Measurements from ENCODE around the gene LCN6.
A peak's percentile ranks its signal among the peaks of the same experiment; 100 is the strongest.
"Not testable (repeated sequence)": the region's sequence is repeated elsewhere in the genome, so short reads cannot be mapped to it uniquely, and the experiment has no call there.

Gene LCN6

DNA sequence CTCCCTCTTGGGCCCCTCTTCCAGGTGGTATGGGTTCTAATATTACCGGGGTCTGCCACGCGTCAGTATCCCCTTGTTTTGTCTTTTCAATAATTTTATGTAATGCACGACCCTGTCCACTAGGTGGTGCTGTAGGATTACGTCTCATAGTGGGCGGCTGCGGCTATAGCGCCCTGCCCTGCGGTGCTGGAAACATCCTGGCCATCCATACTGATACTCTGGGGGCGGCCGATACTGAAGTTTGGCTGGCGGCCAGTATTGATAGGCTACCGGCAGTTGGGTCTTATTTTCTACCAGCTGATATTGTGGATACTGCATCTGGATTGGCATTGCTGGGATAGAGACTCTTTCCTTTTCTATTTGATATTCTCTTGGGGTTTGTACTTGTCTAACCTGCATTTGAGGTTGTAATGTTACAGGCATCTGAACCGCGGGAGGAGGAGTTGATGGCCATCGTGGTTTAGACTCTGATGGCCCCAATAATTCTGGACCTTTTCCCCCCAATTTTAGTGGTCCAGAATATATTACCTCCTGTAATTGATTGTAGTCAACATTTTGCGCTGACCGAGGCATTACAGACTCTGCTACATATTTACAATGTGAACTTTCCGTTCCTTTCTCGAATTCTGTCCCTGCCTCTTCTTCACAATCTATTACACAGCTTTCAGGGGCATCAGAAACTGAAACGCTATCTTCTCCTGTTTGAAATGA is 39.5 kb upstream of the LCN6 start:
- peak; percentile 89 to 91 for DNase-seq
- TF ChIP-seq GATA1 (IDR thresholded peaks at IDR 0.05; ENCODE audit: low read depth, low read length) = no peak
- no peak for TF ChIP-seq POLR2A (IDR thresholded peaks at IDR 0.05; ENCODE audit: low read length)

DNA sequence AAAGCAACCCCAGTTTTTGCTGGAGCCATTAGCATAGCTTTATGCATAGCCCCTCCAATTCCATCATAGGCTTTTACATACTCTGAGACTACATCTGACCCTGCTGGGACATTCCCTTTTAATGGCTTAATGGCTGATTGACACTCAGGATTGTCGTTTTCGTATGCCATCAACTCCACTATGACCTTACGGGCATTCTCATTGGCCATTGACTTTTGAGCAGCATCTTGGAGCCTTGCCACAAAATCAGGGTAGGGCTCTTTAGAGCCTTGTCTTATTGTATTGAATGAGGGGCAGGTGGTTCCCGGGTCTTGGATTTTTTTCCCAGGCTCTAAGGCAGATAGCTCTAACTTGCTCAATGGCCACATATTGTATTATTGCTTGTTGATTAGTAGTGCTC is 38.7 kb upstream of the LCN6 start:
- not testable (repeated sequence) for DNase-seq

- DNase-seq = no peak
- TF ChIP-seq POLR2A (IDR thresholded peaks at IDR 0.05; ENCODE audit: low read length) (no peak), GATA1 (IDR thresholded peaks at IDR 0.05; ENCODE audit: low read depth, low read length) (no peak)
Observed at GRCh38 chr9:136786451-136786850, 38.1 kb upstream of the LCN6 start.

DNA sequence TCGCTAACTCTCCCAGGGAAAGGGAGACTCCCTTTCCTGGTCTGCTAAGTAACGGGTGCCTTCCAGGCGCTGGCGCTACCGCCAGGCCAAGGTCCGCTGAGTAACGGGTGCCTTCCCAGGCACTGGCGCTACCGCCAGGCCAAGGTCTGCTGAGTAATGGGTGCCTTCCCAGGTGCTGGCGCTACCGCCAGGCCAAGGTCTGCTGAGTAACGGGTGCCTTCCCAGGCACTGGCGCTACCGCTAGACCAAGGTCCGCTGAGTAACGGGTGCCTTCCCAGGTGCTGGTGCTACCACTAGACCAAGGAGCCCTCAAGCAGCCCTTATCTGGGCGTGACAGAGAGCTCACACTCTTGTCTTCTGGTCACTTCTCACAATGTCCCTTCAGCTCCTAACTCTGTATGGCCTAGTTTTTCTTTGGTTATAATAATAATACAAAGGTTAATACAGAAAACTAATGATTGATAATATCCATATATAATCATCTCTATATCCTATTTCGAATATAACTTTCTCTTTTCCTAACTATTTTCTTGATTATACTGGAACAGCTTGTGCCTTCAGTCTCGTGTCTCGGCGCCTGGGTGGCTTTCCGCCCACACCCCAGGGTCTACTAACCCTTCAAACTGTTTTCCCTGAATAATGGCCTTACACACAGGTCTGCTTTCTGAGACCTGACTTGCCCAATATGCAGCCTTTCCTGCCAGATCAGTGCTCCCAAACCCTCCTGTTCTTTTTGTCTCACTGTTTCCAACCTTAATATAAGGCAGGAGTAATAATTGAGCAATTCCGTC is 37.4 kb upstream of the LCN6 start:
- DNase-seq = peak in 1 of 2 experiments; percentile 41

DNA sequence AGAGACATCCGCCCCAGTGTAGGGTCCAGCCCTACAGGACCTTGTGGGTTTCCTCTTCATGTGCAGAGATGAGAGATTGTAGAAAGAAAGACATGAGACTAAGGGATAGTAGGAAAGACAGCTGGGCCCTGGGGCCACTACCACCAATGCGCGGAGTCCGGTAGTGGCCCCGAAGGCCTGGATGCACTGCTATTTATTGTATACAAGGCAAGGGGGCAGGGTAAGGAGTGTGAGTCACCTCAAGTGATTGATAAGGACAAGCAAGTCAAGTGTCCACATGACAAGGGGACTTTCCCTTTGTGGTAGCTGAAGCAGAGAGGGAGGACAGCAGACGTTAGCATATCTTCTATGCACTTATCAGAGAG is 36.7 kb upstream of the LCN6 start:
- DNase-seq = peak; percentile 75 to 88
- no peak for TF ChIP-seq GATA1 (IDR thresholded peaks at IDR 0.05; ENCODE audit: low read depth, low read length)
- TF ChIP-seq POLR2A (IDR thresholded peaks at IDR 0.05; ENCODE audit: low read length) = peak; percentile 49

DNA sequence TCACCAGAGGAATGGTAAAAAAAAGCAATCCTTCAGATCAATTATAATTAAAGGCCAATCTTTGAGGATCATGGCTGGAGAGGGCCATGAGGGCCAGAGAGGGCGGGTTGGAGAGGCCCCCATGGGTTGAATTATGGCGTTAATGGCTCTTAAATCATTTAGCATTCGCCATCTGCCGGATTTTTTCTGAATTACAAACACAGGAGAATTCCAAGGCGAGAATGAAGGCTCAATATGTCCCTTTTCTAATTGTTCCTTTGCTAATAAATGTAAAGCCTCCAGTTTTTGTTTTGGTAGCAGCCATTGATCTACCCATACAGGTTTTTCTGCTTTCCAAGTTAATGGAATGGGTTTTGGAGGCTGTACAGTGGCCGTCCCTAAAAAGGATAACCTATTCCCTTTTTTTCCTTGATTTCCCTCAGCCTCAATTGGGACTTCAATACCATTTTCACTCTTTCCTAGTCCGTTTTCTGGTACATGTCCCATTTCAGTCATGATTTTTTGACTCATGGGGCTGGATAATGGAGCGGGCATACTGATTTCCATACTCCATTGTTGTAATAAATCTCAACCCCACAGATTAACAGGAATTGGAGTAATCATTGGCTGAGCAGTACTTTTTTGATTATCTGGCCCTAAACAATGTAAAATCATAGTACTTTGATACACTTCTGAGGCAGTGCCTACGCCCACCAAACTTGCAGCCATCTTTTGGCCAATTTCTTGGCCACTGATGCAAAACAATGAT is 36.1 kb upstream of the LCN6 start:
- TF ChIP-seq GATA1 (IDR thresholded peaks at IDR 0.05; ENCODE audit: low read depth, low read length) (no peak), POLR2A (IDR thresholded peaks at IDR 0.05; ENCODE audit: low read length) (no peak)
- peak; percentile 69 to 71 for DNase-seq

DNA sequence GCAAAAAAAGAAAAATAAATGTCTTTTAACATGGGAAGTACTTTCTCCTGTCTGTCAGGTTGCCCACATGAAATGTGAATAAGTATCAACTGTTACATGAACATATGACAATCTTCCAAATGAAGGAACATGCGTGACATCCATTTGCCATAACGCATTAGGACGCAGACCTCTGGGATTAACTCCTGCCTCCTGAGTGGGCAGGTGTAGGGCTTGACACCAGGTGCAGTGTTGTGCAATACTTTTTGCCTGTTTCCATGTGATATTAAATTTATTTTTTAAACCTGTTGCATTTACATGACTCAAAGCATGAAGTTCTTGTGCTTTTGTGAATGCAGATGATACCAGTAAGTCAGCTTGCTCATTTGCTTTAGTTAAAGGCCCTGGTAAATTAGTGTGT is 34.1 kb upstream of the LCN6 start:
- no peak for TF ChIP-seq POLR2A (IDR thresholded peaks at IDR 0.05; ENCODE audit: low read length)
- TF ChIP-seq GATA1 (IDR thresholded peaks at IDR 0.05; ENCODE audit: low read depth, low read length) = no peak
- no peak for DNase-seq

DNA sequence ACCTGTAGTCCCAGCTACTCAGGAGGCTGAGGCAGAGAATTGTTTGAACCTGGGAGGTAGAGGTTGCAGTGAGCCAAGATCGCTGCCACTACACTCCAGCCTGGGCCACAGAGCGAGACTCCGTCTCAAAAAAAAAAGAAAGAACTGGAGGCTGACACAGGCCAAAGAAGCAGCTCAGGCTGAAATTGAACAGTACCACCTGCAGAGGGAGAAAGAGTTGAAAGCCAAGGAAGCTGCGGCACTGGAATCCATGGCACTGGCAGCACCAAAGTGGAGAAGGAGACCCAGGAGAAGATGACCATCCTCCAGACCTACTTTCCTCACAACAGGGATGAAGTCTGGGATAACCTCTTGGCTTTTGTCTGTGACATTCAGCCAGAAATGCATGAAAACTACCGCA is 31.5 kb upstream of the LCN6 start:
- no peak for DNase-seq

GRCh38 chr9:136777359-136777758 is 29.0 kb upstream of the LCN6 start:
- TF ChIP-seq POLR2A (IDR thresholded peaks at IDR 0.05; ENCODE audit: low read length) = no peak
- no peak for TF ChIP-seq GATA1 (IDR thresholded peaks at IDR 0.05; ENCODE audit: low read depth, low read length)
- DNase-seq = no peak

More for the DNA sequence above, 31.5 kb upstream of the LCN6 start:
- TF ChIP-seq POLR2A (IDR thresholded peaks at IDR 0.05; ENCODE audit: low read length) (no peak), GATA1 (IDR thresholded peaks at IDR 0.05; ENCODE audit: low read depth, low read length) (no peak)

- TF ChIP-seq POLR2A (IDR thresholded peaks at IDR 0.05; ENCODE audit: low read length) (no peak), GATA1 (IDR thresholded peaks at IDR 0.05; ENCODE audit: low read depth, low read length) (no peak)
Observed at GRCh38 chr9:136776947-136777346, 28.6 kb upstream of the LCN6 start.

DNA sequence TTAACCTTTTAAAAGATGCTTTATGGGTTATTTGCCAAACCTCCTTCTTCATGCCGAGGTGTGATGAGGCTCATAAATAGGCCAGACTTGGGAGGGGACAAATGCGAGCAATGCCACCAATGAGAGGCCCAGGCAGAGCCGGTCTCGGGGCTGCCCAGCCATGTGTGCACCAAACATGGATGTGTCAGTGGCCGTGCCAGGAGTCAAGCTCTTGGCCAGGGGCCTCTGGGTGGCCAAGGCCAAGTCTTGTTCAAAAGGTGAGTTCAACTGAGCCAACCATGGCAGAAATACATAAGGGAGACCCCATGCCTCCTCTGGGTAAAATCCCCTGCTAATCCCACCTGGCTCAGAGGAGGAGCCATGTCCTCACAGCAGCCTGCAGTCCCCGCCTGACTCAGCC is 26.9 kb upstream of the LCN6 start:
- TF ChIP-seq GATA1 (IDR thresholded peaks at IDR 0.05; ENCODE audit: low read depth, low read length) (no peak), POLR2A (IDR thresholded peaks at IDR 0.05; ENCODE audit: low read length) (no peak)
- no peak for DNase-seq

More at GRCh38 chr9:136776947-136777346, 28.6 kb upstream of the LCN6 start:
- no peak for DNase-seq

- DNase-seq = no peak
- TF ChIP-seq GATA1 (IDR thresholded peaks at IDR 0.05; ENCODE audit: low read depth, low read length) (no peak), POLR2A (IDR thresholded peaks at IDR 0.05; ENCODE audit: low read length) (no peak)
Observed at GRCh38 chr9:136774416-136775045, 26.2 kb upstream of the LCN6 start.

DNA sequence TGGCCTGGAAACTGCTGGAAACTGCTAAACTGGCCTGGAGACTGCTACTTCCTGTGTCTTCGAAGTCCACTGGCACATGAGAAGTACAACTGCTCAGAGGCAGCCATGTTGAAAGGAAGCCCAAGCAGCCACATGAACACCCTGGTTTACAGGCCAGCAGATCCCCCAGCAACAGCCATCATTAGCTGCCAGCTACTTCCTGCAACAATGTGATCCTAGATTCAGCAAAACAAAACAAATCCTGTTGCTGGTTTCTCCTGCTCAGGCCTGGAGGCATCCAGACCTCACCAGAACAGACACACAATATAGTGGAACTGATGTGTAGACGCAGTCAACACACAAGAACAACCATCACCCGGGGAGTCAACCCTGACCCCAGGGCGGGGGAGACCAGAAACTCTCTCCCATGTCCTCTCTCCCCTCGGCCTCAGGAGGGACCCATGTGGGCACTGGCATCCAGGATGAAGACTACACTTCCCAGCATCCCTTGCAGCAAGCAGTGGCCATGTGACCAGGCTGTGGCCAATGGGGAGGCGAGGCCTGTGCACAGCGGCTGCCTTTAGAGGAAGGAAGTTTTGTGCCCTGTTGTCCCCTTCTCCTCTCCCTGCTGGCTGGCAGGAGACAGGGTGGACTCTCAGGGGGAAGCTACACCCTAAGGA is 25.2 kb upstream of the LCN6 start:
- peak; percentile 29 to 53 for DNase-seq
- TF ChIP-seq POLR2A (IDR thresholded peaks at IDR 0.05; ENCODE audit: low read length) (no peak), GATA1 (IDR thresholded peaks at IDR 0.05; ENCODE audit: low read depth, low read length) (no peak)

All from erythroblast (primary cell).